Left hindlimb (tissue), 1 donor: ENCODE results near the gene VPS11.
"Not testable (repeated sequence)": the region's sequence is repeated elsewhere in the genome, so short reads cannot be mapped to it uniquely, and the experiment has no call there.

Experiments
- DNase-seq: peaks from one replicate; pipeline ENCODE4 v3.0.0-alpha.2; 2018

The VPS11 gene

DNA sequence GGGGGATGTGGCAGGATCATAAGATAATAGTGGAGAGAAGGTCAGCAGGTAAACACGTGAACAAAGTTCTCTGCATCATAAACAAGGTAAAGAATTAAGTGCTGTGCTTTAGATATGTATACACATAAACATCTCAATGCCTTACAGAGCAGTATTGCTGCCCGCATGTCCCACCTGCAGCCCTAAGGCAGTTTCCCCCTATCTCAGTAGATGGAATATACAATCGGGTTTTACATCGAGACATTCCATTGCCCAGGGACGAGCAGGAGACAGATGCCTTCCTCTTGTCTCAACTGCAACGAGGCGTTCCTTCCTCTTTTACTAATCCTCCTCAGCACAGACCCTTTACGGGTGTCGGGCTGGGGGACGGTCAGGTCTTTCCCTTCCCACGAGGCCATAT lies 28.1 kb upstream of the VPS11 start:
- not testable (repeated sequence) for DNase-seq

- DNase-seq: no peak
Observed at GRCh38 chr11:119041821-119042514, 25.6 kb upstream of the VPS11 start.

DNA sequence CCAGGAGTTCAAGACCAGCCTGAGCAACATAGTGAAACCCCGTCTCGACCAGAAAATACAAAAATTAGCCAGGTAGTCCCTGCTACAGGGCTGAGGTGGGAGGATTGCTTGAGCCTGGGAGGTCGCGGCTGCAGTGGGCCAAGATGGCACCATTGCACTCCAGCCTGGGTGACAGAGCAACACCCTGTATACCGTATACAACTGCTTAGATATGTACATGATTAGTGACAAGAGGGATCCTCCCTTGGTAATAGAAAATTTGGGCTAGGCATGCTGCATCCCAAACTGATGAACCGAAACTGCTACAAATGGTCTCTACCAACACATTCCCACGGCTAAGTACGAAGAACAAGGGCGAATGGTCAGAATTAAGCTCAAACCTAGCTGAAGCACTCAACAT lies 24.7 kb upstream of the VPS11 start:
- no peak for DNase-seq

- no peak for DNase-seq
Observed at GRCh38 chr11:119044708-119045107, 22.9 kb upstream of the VPS11 start.

DNA sequence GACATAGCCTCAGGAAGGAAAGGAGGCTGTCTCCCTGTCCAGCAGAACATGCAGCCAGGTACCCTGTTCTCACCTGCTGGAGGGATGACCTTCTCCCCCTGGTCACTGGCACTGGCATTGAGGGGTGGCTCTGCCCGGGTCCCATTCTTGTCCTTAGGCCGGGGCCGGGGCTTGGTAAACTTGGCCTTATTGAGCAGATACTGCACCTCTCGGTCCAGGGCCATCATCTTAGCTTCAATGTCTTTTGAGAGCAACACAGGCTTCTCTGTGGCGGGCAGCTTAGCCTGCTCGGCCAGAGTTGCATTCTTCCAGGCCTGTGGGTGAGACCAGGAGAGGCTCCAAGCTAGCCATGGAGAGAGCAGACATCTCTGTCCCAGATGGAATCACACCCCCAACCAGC lies 21.1 kb upstream of the VPS11 start:
- DNase-seq: no peak

DNA sequence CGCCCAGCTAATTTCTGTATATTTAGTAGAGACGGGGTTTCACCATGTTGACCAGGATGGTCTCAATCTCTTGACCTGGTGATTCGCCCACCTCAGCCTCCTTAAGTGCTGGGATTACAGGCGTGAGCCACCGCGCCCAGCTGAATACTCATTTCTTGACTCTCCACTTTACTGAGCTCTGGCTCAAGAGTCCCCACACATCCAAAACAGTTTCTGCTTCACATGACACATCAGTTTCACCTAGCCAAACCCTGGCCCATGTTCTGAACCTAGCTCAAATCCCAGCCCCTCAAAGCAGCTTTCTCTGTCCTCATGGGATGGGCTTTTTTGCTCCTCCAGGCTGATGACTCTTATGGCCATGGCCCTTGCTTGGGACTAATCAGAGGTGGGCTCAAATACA lies 20.4 kb upstream of the VPS11 start:
- DNase-seq: no peak

DNA sequence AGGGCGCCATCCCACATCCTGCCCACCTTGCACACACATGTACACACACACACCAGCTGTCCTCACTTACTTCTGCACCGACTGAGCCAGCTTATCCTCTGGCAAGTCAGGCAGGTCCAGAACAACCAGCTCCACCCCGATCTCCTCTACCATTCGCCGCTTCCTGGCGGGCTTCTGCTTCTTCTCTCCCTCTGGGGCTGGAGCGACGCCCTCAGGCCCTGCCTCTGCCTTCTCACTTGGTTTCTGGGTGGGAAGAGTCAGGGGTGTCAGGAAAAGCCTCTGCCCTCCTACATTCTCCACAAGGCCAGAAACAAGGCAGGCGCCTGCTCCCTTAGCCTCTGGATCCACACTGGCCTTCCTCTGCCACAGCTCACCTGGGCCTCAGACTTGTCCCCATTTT lies 19.0 kb upstream of the VPS11 start:
- no peak for DNase-seq

- DNase-seq: no peak
Observed at GRCh38 chr11:119049081-119049480, 18.5 kb upstream of the VPS11 start.

DNA sequence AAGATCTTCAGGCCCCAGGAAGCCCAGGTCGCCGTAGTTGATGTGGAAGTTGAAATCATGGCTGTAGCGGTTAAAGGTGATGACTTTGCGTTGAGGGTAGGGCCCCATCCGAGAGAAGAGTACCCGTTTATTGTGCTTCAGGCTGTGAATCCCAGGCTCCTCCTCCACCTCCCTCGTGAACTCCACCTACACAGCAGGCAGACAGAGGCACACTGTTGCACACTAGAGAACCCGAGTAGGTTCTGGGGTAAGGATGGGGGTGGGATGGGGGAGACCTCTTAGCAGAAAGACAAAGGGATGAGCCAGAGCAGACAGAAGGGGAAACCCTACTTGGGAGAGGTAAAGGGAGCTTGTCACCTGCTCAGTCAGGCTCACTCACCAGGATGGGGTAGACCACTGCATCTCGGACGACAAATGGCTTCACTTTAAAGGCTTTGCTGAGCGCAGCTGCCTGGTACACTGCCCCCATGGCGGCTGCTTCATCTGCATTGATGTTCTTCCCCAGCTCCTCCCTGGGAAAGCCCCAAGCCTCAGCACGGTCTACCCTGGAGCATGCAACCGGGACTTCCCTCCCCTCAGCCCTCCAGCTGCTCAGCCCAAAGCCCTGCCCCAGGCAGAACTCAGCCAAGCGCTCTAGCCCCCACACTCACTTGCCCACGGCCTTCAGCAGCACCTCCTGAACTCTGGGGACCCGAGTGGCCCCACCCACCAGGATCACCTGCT lies 16.0 kb upstream of the VPS11 start:
- no peak for DNase-seq

GRCh38 chr11:119052163-119052814 lies 15.3 kb upstream of the VPS11 start:
- no peak for DNase-seq

DNA sequence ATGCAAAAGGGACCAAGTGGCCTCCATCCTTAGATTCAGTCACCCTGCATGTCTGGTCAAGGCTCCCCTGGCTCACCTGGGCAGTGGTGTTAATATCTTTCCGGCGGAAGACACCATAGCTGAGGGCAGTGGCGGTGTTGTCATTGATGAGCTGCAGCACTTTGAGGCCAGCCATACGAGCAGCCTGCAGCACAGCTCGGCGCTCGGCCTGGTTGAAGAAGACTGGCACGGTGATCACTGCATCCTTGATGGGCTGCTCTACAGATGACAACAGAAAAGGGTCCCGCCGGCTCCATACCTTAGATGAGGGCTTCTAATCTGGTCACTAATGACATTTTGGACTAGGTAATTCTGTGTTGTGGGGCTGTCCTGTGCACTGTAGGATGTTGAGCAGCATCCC lies 13.2 kb upstream of the VPS11 start:
- no peak for DNase-seq

- DNase-seq: no peak
Observed at GRCh38 chr11:119055901-119056300, 11.7 kb upstream of the VPS11 start.

DNA sequence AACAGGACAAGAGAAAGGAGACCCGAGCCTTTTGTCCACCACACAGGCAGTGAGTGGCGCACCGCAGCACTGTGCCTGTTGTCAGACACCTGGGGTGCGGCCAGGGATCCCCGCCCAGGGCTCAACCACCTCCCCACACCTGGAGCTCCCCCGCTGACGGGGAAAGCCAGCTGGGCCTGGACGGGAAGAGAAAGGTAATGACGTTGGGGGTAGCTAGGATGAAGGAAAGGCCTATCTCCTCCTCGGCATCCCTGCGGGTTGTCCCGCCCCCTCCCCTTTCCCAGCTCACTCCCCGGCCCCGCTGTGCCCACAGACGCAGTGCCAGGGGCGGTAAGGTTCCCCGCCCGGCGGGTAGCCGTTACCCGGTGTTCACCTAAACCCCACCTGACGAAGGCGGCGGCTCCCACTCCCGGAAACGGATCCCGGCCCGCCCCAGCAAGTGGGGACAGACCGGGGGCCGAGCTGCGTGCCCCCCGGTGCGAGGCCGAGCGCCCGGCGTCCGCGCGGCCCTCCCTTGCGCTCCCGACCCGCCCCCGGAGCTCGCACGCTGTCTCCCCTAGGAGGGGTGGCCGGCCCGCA lies 11.1 kb upstream of the VPS11 start:
- peak; percentile 41 for DNase-seq

GRCh38 chr11:119057000-119057769 lies 10.4 kb upstream of the VPS11 start, which contains the start of gene HYOU1:
TSS of gene HYOU1 (minus strand) at chr11:119057205. CDS start at chr11:119056160, 1,045 bp downstream.
- peak; percentile 98 for DNase-seq

GRCh38 chr11:119059128-119059527 lies 8.5 kb upstream of the VPS11 start:
- not testable (repeated sequence) for DNase-seq

DNA sequence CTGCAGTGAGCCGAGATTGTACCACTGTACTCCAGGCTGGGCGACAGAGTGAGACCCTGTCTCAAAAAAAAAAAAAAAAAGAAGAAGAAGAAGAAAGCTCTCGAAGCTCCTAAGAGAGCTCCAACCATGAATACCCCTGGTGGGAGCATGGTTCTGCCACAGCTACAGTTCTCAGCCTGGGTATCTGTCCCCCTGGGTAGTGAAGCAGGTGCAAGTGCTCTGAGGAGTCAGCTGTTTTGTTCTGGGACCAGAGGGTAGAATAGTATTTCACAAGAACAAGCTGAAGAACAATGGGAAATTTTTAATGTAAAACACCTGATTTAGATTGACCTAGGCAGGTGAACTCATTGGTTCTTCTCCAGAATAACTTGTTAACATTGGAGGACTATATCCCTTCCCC lies 6.4 kb upstream of the VPS11 start:
- DNase-seq: no peak

DNA sequence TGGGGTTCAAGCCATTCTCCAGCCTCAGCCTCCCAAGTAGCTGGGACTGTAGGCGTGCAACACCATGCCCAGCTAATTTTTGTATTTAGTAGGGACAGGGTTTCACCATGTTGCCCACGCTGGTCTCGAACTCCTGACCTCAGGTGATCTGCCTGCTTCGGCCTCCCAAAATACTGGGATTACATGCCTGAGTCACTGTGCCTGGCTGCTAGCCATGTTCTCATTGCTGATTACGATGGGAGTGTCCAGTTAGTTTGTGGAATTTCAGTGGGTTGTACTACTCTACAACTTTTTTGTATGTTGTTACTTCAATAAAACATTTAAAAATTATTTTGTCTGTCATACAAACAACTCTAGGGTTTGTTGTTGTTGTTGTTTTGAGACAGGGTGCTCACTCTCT lies 4.8 kb upstream of the VPS11 start:
- no peak for DNase-seq

- no peak for DNase-seq
Observed at GRCh38 chr11:119065369-119065768, 2.2 kb upstream of the VPS11 start.

- DNase-seq: no peak
Observed at GRCh38 chr11:119077839-119078238, 10.2 kb downstream of the VPS11 start.

DNA sequence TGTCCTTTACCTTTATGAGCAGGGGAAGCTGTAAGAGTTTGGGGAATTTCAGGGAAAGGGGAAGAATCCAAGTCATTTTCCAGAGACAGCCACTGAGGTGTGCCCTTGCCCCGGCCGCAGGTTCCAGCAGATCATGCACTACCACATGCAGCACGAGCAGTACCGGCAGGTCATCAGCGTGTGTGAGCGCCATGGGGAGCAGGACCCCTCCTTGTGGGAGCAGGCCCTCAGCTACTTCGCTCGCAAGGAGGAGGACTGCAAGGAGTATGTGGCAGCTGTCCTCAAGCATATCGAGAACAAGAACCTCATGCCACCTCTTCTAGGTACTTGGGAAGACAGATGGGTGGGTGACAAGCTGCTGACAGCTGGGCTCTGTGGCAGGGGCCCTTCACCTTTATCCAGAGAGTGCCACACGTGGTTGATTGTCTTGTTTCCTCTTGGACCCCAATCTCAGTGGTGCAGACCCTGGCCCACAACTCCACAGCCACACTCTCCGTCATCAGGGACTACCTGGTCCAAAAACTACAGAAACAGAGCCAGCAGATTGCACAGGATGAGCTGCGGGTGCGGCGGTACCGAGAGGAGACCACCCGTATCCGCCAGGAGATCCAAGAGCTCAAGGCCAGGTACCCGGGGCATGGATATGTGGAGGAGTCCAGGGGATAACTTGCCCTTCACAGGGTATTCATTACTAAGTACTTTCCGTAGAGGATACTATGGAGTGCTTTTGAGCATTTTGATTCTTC lies 11.2 kb downstream of the VPS11 start:
- no peak for DNase-seq

GRCh38 chr11:119081682-119082260 lies 14.2 kb downstream of the VPS11 start:
- no peak for DNase-seq
